SHP77 treated with DMSO at 0.1 percent for 48 hours (cell line): ENCODE results near the gene DHCR24.

Experiments used
- DNase-seq: peaks from one replicate; lab custom pipeline; 2025; lab: John Stamatoyannopoulos, UW

DHCR24 gene

GRCh38 chr1:54815086-54815876, 71.7 kb downstream of the DHCR24 start:
- DNase-seq, result no peak

GRCh38 chr1:54814571-54814970, 72.4 kb downstream of the DHCR24 start:
- DNase-seq, result no peak

GRCh38 chr1:54814126-54814498, 72.9 kb downstream of the DHCR24 start:
- no peak for DNase-seq

- no peak for DNase-seq
These were observed 73.4 kb downstream of the DHCR24 start for GRCh38 chr1:54813485-54814125.

GRCh38 chr1:54812801-54813484, 74.1 kb downstream of the DHCR24 start:
- no peak for DNase-seq

GRCh38 chr1:54811739-54812655, 75.0 kb downstream of the DHCR24 start:
- no peak for DNase-seq

- DNase-seq, result no peak
These were observed 75.9 kb downstream of the DHCR24 start for GRCh38 chr1:54811066-54811465.

GRCh38 chr1:54810153-54810942, 76.6 kb downstream of the DHCR24 start:
- peak; percentile 16 for DNase-seq

GRCh38 chr1:54809496-54810074, 77.4 kb downstream of the DHCR24 start:
- DNase-seq, result no peak

GRCh38 chr1:54808443-54809207, 78.4 kb downstream of the DHCR24 start:
- DNase-seq, result no peak

- DNase-seq, result no peak
These were observed 79.2 kb downstream of the DHCR24 start for GRCh38 chr1:54807756-54808155.

GRCh38 chr1:54806931-54807611, 79.9 kb downstream of the DHCR24 start:
- DNase-seq, result no peak

- DNase-seq, result no peak
These were observed 81.0 kb downstream of the DHCR24 start for GRCh38 chr1:54805981-54806381.

GRCh38 chr1:54805466-54805865, 81.5 kb downstream of the DHCR24 start:
- DNase-seq, result no peak

GRCh38 chr1:54804471-54805132, 82.4 kb downstream of the DHCR24 start:
- no peak for DNase-seq

GRCh38 chr1:54803761-54804470, 83.1 kb downstream of the DHCR24 start:
- DNase-seq, result no peak

GRCh38 chr1:54800899-54801759, 85.9 kb downstream of the DHCR24 start, which contains the start of gene TTC22:
Gene TTC22, minus strand, starts transcription at chr1:54801323. Its CDS starts 160 bp downstream, at chr1:54801163.
- no peak for DNase-seq
